OCI-LY7 (cell line): ENCODE results near the gene NTF4.

Experiments
- CTCF ChIP-seq: fragments of 200-600 bp; sonication (generic); conservative IDR thresholded peaks from 2 replicates; pipeline ENCODE4 v1.5.1; 2014; ENCODE audit warnings: mild to moderate bottlenecking, antibody characterized with exemption, low read length, moderate library complexity, mixed read lengths
- EZH2phosphoT487 ChIP-seq: fragments of 200-600 bp; sonication (generic); IDR thresholded peaks from 2 replicates; pipeline ENCODE4 v1.6.1; 2018; ENCODE audit warnings: low read depth, borderline replicate concordance, mild to moderate bottlenecking, mixed run types, antibody characterized with exemption, low read length, moderate library complexity, mixed read lengths

- TF ChIP-seq CTCF = no peak
- no peak for TF ChIP-seq EZH2phosphoT487
Observed at GRCh38 chr19:49070416-49070815, 5.8 kb upstream of the NTF4 start.
